ENCODE data around the gene SEC24B.

The SEC24B gene

DNA sequence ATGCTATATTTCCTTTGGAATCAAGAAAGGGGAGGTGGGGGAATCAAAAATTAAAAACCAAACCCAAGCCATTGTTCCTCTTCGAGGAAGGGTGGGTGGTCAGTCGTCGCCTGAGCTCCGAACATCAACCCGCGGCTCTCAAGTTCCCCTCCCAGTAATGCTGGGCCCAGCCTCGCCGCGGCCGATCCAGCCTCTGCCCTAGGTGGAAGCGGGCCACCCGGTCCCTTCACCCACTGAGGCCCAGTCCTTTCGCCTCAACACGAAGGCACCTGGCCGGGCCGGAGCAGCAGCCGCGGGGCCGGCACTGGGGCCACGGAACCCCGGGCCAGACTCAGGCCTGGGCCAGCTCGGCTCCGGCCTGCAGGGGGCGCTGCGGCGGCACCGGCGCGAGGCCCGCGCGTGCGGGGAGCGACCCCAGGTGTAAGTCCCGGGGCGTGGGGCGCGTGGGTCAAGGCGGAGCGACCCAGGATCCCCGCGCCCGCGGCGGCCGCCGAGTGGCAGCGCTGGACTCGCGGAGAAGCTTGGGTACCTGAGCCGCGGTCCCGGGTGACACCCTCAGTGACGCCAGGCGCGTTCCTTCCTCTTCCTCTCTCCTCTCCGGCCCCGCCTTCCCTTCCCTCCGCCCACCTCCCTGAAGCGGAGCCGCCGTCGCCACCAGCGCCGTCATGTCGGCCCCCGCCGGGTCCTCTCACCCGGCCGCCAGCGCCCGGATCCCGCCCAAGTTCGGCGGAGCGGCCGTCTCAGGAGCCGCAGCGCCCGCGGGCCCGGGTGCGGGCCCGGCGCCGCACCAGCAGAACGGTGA, at the start of gene SEC24B:
Gene SEC24B (plus strand): TSS at position 611 of the 802 bp plus-strand sequence. CDS start 55 bp downstream, at position 666.
- DNase-seq (ENCODE audit: low spot score) = peak; percentile 71

DNA sequence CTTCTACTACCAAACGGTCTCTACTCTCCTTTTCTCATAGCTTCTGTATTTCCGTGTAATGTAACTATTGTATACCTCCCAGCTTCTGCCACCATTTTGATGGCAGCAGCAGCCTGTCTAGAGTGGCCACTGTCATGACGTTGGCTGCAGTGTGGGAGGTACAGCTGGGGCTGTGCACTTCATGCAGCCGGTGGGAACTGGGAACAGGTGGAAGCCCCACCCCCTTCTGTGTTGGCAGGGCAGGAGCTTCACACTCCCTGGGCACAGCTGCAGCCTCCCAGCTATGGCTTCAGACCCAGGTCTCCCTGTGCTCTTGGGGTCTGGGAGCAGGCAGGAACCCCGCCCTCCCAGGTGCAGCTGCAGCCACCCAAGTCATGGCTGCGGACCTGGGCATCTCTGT, 49.8 kb upstream of the SEC24B start:
- DNase-seq (ENCODE audit: low spot score) = no peak

DNA sequence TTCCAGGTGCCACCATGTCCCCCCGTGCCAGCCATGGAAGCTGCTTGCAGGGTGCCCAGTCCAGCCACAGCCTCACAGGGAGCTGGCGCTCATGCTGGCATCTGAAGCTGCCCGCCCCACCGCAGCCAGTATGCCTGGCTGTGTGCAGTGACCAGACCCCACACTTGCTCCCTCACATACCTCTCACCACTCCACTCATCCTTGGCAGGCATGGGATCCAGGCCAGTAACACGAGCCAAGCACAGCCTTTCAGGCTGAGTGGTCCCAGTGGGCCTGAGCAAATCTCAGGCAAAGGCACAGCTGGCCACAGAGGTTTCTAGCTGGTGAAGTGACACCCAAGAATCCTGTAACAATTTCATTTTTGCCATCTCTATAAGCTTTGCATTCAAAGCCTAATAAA, 48.4 kb upstream of the SEC24B start:
- no peak for DNase-seq (ENCODE audit: low spot score)

DNA sequence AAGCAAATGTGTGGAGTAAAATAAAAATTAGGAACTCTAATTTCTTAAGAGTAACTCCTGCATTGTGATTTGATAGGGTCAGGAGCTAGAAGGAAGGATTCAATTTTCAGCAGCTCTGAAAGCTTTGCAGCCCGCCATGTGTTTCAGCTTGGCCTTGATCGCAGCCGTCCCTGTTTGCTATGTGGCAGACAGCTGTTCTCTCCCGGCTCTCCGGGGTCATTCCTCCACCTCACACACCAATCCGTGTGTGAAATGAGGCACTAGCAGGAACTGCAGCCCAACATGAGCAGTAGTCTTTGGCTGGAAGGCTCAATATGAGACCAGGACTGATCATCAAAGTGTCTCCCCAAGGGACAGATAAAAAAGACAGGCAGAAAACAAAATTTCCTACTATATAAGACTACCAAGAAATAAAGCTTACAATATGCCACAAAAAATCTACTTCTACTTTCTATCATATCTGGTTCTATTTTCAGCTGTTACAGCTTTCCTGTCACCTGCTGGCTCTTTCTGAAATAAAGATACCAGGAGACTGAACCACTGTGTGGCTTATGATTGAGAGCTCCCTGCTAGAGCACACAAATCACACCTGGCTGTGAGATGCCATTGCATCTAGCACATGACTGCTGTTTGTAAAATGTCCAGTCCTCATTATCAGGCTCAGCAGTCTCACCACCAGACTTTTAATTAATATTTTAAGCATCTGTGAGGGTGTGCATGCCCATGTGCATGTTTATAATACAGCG, 44.1 kb upstream of the SEC24B start:
- DNase-seq (ENCODE audit: low spot score) = no peak

DNA sequence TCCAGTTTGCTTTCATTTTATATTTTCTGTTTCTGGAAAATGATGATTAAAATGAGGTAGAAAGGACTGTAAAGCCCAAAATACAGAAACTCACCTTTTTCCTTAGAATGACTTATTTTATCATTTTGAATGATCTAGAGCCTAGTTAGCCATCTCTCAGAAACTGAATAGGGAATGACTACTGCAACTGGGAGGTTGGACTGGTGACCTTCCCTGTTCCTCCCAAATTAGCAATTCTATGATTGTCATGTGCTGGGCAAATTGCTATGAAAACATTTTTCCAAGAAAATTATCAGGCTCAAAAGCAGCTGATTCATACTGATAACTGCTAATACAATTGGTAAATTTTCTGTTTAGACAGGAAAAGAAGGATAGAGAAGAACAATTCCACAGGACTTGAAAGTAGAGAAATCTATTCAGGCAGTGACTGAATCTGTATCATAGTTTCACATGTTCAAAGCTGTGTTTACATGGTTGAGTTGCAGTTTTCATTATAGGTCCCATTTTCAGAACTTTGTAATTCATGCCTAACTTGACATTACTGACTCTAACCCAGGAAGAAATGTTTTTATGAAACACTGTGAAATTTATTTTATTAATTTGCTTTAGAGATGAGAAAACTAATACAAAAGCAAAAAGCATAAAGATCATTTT, 43.4 kb upstream of the SEC24B start:
- no peak for DNase-seq (ENCODE audit: low spot score)

DNA sequence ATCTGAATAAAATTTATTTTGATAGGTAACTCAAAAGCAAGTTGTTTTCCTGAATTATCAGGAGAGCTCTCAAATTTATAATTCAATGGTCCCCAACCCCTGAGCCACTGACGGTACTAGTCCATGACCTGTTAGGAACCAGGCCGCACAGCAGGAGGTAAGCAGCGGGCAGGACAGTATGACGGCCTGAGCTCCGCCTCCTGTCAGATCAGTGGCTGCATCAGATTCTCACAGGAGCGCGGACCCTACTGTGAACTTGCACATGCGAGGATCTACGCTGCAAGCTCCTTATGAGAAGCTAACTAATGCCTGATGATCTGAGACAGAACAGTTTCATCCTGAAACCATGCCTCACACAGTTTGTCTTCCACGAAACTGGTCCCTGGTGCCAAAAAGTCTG, 37.9 kb upstream of the SEC24B start:
- no peak for DNase-seq (ENCODE audit: low spot score)

DNA sequence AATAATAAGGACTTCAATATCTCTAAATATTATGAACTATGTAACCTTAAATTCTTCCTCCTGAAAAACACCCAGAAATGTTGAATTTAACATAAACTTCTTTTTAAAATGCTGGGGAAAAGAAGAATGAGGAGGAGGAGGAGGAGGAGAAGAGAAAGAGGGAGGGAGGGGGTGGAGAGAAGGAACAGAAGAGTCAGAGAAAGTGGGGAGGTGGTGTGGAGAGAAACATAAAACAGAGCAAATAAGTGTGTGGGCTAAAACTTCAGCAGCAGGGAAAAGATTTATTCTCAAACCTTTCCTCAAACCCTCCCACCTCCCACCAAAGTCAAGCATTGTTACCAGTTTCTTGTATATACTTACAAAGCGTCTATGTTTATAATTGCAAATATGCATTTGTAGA, 34.7 kb upstream of the SEC24B start:
- DNase-seq (ENCODE audit: low spot score) = no peak

DNA sequence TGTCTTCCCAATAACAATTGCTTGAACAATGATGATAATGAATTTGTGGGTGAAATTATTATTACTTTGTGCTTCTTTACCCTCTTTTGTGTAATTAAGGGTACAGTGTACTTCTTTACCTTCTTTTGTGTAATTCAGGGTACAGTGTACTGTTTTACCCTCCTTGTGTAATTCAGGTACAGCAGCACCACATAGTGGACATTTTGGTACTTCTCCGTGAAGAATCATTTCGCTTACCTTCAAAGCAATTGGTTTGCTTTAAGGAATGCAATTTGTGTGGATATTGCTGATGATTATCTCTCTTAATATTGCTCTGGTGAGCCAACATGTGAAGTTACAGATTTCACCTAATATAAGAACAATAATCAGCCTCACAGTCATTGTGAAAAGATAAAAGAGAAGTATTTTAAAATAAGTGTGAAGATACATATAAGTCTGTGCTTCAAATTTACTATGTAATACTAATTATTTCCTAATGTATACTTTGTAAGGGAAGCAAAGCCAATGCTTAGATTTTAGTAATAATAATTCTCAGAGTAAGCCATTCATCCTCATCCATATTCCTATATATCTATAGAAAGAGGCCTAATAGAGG, 27.2 kb upstream of the SEC24B start:
- peak; percentile 80 for DNase-seq (ENCODE audit: low spot score)

DNA sequence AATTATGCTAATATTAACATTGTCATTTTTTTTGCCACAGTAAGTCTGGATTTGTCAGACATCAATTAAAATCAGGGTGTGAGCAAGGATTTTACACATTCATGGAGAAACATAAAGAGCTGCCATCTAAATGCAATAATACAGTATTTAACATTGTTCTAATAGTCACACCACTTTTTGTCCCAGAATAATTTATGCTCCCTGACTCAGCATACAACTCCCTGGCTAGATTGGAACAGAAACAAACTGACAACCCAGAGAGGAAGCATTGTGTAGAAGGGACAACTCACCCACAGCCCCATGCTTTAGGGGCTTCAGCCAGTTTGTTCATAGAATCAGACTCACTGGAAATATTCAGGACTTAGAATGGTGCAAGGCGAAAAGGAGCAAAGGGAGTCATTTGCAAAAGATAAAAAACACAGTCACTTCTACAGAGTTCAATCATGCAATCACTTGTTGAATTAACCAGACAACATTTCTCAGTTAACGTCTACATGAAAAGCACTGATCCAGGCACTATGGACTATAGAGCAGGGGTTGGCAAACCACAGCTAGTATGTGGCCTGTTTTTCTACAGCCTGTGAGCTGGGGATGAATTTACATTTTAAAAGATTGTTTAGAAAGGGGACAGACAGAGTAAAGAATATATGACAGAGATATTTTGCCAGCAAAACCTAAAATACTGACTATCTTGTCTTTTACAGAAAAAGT, 26.4 kb upstream of the SEC24B start:
- no peak for DNase-seq (ENCODE audit: low spot score)

DNA sequence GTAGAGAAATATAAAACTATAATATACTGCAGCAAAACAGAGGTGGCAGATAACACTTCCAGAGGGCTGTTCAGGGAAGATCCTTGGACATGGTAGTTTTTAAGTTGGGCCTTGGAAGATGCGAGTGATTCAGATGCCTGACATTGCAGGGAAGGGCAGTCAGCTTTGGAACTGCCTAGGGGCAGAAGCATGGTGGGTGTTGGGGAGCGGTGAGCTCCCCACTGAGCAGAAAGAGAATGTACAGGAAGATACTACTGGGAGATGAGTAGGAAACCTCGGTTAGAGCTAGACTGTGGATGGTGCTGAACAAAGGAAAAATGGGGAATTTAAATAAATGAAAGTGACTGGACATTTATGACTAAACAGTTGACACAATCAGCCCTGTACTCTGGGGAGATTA, 24.9 kb upstream of the SEC24B start:
- no peak for DNase-seq (ENCODE audit: low spot score)

DNA sequence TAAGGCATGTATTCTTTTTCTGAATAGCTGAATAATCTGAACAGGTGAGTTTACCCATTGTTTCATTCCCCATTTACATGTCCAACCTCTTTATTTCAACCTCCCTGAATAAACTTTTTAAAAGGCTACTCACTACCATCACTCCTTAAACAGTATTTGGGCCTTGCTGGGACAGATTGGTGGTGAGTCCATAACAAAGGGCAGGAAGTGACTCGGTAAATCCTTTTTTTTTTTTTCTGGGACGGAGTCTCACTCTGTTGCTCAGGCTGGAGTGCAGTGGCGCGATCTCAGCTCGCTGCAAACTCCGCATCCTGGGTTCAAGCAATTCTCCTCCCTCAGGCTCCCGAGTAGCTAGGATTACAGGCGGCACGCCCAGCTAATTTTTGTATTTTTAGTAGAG, 23.4 kb upstream of the SEC24B start:
- no peak for DNase-seq (ENCODE audit: low spot score)

DNA sequence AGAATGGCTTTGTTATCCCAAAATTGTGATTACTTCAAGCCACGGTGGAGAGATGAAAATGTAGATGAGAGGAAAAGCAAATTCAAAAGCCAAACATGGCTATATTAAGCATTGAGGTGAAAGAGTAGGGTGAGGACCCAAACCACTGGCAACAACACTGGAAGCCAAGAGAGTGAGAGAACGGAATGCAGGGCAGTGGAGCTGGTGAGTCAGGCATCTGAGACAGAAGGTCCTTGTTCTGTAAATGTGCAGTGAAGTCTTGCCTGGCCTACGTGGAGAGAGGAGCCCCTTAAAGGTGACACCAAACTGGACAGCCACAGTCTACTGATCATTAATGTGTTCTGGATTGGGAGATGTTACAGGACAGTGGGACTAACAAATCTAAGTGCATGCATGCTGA, 22.8 kb upstream of the SEC24B start:
- DNase-seq (ENCODE audit: low spot score) = no peak

DNA sequence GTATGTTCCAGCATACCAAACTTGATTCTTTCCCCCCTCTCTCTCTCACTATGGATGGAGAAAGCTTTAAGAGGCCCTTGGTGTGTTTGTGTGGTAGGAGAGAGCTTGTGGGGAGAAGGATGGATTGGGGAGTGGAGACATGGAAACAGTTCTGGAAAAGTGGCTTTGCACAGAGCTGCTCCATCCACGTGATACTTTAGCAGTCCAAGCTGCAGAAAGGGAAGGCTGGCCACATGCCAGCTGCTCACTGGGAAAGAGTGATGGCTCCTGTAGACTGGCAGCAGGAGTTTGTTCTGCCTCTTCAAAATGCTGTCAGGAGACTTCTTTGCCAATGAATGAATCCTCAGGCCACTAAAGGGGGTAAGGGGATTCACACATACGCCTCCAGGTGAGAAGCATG, 21.7 kb upstream of the SEC24B start:
- peak; percentile 47 for DNase-seq (ENCODE audit: low spot score)

DNA sequence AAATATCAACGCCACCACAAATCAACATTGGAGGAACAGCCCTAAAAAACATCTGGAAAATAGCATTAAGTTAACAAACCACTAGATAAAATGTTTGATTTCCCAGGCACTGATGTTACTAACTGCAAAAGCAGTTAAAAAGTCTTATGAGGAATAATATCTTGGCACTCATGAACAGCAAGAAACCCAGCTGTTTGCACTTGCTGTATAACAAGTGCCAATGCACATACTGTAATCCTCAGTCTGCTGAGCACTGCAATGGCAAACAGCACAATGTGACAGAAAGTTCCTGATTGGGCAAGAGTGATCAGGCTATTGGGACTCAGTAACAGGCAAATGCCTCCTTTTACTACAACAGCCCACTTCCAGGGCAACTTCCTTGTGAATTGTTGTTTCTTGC, 20.8 kb upstream of the SEC24B start:
- no peak for DNase-seq (ENCODE audit: low spot score)

DNA sequence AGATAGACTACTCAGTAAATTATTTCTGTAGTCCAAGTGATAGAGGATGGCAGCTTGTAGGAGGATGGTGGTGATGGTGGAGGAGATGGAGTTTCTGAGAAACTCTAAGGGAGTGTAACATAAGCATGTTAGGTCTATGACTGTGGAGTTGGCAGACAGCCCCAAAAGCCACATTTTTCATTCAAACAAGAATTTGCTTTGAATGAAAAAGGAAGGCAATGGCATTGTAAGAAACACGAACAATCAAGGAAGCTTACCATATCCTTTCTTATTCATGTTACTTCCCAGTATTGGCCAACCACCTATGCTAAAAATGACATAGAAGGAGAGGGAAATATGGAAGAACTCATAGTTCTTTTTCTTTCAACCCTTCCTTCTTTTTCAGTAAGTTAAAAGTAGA, 18.7 kb upstream of the SEC24B start:
- no peak for DNase-seq (ENCODE audit: low spot score)

DNA sequence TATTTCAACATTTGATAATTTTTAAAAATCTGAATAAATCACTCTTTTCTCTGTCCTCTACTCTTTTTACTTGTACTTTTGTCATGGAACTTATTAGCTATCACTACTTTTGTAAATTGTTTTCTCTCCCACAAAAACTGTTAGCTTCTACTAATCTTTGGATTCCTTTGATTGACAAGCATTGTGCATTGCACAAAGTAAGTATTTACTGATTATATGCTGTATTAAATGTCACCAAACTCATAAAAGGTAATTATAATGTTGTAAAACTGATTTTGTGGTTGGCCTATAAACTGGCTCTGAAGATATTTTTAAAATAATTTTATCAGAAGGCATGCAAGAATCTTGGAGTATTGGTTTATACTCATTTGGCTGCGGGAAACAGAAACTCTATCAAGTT, 15.0 kb upstream of the SEC24B start:
- no peak for DNase-seq (ENCODE audit: low spot score)

DNA sequence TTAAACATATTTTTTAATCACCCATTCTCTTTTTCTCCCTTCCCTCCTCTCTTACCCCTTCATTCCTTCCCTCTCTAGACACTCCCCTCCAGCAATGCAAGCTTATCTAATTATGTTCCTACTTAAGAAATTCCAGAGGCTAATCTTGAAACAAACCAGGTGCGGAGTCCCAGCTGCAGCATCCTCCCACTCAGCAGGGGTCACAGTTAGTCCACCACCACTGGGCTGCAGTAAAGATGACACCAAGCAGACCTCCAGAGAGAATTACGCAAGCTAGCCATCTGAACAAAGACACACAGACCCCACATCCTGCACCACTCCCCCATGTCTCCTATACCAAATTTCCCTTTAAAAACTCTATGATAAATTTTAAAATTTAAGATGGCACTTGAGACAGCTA, 13.9 kb upstream of the SEC24B start:
- DNase-seq (ENCODE audit: low spot score) = no peak

DNA sequence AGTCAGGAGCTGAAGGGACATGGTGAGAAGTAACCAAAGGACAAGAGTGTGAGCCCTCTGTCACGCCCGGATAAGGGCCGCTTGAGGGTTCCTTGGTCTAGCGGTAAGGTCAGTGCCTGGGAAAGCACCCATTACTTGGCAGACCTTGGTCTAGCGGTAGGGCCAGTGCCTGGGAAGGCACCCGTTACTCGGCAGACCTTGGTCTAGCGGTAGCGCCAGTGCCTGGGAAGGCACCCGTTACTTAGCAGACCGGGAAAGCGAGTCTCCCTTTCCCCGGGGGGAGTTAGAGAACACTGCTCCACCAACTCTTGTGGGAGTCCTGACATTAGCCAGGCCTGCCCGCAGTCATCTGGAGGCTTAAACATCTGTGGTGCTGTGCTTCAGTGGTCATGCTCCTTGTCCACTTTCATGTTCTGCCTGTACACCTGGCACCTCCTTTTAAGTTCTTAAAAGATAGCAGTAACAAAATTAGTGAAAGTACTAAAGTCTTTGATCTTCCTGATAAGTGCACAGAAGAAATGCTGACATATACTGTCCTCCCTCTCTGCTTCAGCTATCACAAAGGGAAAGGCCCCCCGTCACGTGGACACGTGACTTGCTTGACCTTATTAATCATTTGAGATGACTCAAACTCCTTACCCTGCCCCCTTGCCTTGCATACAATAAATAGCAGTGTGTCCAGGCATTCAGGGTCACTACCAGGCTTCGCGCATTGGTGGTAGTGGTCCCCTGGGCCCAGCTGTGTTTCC, 9.3 kb upstream of the SEC24B start:
- DNase-seq (ENCODE audit: low spot score) = no peak

DNA sequence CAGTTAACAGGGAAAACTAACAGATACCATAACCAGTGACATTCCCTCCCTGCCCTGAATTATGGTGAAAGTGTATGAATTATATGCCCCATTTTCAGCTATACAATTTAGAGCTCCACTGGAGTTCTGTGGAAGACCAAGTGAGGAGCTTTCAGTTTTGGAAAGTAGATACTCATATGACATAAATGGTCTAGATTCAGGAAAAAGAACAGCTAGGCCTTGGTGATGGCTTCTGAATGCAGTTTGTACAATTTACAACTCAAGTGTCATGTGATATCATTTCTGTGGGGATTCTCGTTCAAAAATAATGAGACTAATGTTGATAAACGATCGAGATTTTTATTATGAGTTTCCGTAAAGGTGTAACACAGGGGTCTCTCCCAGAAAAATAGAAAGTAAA, 8.2 kb upstream of the SEC24B start:
- DNase-seq (ENCODE audit: low spot score) = no peak

DNA sequence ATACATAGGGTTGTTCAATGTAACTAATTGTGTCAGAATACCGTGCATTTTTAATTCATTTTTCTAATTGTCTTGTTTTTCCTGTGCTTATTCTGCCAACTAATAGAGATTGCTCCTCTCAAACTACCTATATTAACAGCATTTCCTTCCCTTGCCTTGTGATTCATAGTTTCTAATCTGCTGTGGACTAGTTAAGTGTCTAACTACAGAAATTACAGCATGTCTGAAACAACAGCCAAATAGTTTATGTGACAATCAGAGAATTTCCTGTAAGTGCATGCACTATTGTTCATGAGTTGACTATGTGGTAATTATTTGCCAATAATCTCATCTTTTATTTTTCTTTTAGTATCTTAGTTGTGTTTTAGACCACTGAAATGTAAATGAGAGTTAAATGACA, 4.1 kb upstream of the SEC24B start:
- DNase-seq (ENCODE audit: low spot score) = no peak

DNA sequence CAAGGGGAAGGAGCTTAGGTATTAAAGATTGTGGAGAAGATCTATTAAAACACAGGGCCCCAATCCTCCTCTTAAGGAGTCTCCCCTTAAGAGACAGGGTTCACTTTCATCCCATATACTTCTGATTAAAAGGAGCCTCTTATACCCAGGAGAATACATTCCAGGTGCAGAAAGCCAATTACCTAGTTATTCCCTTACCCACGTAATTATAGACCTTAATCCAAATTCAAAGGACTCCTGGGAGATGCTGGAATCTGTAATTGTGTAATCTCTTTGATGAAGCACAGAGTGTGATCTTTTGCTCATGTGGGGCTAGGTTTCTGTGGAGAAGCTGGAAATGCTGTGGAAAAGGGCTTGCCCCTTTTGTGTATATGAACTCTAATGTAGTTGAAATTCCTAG, 1.4 kb upstream of the SEC24B start:
- no peak for DNase-seq (ENCODE audit: low spot score)

Data from pons (tissue), 1 donor.